AG04449 (cell line): ENCODE measurements around the gene CIZ1.
A peak's percentile ranks its signal among the peaks of the same experiment; 100 is the strongest.

Source experiments
- CTCF ChIA-PET: fragments of 350-600 bp; formaldehyde crosslinking; extraction: SDS; loops from one replicate; lab custom pipeline; 2021; ENCODE audit warnings: antibody characterized with exemption; lab: Yijun Ruan, JAX
- POLR2A ChIA-PET: fragments of 400-600, 350-600 bp; formaldehyde crosslinking; extraction: SDS; loops from one replicate; lab custom pipeline; 2020; ENCODE audit warnings: antibody characterized with exemption, inconsistent platforms; lab: Yijun Ruan, JAX
- DNase-seq: peaks from one replicate; pipeline ENCODE4 v3.0.0-alpha.2; 2010; ENCODE audit warnings: low read depth, low spot score
- H3K4me3 ChIP-seq: 2 replicates; pipeline ENCODE4 v1.5.1; 2011; ENCODE audit warnings: low read depth, mild to moderate bottlenecking, control low read depth, low read length
- TF ChIP-seq, protein P1 (sequence below): IDR thresholded peaks from one replicate; pipeline ENCODE4 v1.5.1; 2011; ENCODE audit warnings: mild to moderate bottlenecking, moderate library complexity, low read length, control low read depth, inconsistent platforms; ENCODE audit not compliant: insufficient read depth; ENCODE audit errors: missing control alignments

CIZ1 gene

DNA sequence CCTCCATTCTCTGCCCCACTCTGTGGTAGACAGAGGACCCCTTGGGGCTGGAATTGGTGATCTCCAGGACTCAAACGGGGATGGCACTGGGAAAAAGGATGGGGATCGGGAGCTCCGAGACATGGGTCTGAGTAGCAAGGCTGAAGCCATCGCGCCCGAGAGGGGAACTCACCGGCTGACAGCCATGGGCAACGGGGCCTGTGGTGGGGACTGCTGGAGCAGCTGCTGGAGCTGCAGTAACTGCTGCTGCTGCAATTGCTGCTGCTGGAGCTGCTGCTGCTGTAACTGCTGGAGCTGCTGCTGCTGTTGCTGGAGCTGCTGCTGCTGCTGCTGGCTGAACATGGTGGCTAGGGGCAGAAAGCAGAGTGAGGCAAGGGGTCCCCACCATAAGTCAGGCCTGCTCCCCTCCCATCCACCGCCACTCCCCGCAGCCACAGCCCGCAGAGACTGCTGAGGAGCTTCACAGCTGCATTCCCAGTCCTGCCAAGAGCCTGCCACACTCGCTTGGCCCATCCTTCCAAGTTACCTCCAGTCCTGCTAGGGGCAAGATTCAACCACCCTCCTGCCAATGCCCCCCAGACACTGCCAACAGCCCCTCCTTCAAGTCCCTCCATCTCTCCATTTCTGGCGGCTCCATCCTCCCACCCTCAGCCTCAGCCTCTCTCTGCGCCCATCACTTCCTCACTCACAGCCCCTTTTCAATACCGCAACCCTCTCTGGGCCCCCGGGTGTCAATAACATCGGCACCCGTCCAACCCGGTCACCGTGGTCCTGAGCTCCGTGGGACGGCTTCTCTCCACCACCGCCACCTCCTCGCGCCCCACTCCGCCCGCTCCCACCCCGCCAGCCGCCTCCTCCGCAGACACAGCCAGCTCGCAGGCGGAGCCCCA, 611 bp downstream of the CIZ1 start:
- TF ChIP-seq, protein P1, sequence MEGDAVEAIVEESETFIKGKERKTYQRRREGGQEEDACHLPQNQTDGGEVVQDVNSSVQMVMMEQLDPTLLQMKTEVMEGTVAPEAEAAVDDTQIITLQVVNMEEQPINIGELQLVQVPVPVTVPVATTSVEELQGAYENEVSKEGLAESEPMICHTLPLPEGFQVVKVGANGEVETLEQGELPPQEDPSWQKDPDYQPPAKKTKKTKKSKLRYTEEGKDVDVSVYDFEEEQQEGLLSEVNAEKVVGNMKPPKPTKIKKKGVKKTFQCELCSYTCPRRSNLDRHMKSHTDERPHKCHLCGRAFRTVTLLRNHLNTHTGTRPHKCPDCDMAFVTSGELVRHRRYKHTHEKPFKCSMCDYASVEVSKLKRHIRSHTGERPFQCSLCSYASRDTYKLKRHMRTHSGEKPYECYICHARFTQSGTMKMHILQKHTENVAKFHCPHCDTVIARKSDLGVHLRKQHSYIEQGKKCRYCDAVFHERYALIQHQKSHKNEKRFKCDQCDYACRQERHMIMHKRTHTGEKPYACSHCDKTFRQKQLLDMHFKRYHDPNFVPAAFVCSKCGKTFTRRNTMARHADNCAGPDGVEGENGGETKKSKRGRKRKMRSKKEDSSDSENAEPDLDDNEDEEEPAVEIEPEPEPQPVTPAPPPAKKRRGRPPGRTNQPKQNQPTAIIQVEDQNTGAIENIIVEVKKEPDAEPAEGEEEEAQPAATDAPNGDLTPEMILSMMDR, result no peak
- POLR2A ChIA-PET, result interaction anchor here (0.7 to 1.0 kb wide), 2 partner anchors 26 to 54 kb away, joined by 3 read pairs; no protein-coding TSS in a partner anchor
- CTCF ChIA-PET, result interaction anchor here (0.9 to 3.5 kb wide), 15 partner anchors 8 to 151 kb away, joined by 3 to 33 read pairs (median 5); partner anchors contain the start of gene DNM1
- peak overlapping the region; percentile 82 for H3K4me3 ChIP-seq
- no peak for DNase-seq

DNA sequence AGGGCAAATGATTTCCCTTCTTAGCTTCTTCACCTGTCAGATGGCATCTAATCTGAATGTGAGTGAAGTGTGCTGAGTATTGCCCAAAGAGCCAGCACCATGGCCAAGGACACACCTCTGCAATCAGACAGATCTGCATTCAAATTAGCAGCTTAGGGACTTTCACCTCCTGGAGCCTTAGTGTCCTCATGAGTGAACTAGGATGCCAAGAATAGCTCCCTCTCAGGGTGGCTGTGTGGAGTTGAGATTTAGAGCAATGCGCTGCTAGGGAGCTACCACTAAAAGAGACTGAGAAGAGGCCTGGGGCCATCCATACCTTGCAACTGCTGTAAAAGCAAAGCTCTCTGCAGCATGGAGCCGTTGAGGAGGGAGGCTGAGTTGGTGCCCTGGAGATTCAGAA, 1.4 kb downstream of the CIZ1 start:
- TF ChIP-seq, protein P1, result no peak
- ChIA-PET CTCF (interaction anchor here (1.2 to 3.5 kb wide), 11 partner anchors 7 to 57 kb away, joined by 3 to 33 read pairs (median 7); partner anchors contain the start of gene DNM1), POLR2A (interaction anchor here (1.0 kb wide), 1 partner anchor 53 kb away, joined by 3 read pairs; no protein-coding TSS in a partner anchor)
- no peak for DNase-seq
- H3K4me3 ChIP-seq, result peak overlapping the region; percentile 20

DNA sequence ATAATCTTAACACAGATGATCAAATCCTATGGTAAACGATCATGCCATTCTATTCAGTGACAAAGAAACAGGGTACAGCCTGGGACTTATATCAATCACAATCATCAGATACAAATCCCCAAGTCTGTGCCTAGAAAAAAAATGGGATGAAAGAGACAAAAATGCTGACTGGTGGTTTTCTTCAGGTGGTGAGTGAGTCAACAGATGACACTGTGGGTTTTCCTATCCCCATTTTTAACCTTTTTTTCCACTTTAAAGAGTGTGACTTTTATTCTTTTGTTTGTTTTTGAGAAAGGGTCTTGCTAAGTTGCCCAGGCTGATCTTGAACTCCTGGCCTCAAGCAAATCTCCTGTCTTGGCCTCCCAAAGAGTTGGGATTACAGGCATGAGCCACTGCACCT, 3.2 kb downstream of the CIZ1 start:
- CTCF ChIA-PET, result interaction anchor here (0.7 to 1.7 kb wide), 6 partner anchors 8 to 27 kb away, joined by 3 to 7 read pairs (median 5); partner anchors contain the start of gene DNM1
- H3K4me3 ChIP-seq, result no peak overlapping the region
- POLR2A ChIA-PET, result no interaction called here
- DNase-seq, result no peak
- TF ChIP-seq, protein P1, result no peak

DNA sequence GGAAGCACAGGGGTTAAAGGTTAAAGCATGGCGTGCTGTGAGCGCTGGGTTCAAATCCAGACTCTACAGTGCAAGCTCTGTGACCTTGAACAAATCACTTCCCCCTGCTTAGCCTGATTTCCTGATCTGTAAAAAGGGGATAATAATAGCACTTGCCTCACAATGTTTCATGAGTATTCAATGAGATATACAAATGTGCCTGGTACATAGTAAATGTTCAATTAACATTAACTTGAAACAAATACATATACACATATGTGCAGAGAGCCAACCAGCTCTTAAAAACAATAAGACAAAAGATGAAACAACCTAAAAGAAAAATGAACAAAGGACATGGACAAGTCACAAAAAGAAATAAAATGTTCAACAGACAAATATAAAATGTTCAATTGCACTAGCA, 4.0 kb downstream of the CIZ1 start:
- H3K4me3 ChIP-seq, result no peak overlapping the region
- TF ChIP-seq, protein P1, result no peak
- POLR2A ChIA-PET, result no interaction called here
- no peak for DNase-seq
- CTCF ChIA-PET, result interaction anchor here (0.7 to 1.8 kb wide), 9 partner anchors 9 to 63 kb away, joined by 3 to 7 read pairs (median 5); partner anchors contain the start of gene DNM1

DNA sequence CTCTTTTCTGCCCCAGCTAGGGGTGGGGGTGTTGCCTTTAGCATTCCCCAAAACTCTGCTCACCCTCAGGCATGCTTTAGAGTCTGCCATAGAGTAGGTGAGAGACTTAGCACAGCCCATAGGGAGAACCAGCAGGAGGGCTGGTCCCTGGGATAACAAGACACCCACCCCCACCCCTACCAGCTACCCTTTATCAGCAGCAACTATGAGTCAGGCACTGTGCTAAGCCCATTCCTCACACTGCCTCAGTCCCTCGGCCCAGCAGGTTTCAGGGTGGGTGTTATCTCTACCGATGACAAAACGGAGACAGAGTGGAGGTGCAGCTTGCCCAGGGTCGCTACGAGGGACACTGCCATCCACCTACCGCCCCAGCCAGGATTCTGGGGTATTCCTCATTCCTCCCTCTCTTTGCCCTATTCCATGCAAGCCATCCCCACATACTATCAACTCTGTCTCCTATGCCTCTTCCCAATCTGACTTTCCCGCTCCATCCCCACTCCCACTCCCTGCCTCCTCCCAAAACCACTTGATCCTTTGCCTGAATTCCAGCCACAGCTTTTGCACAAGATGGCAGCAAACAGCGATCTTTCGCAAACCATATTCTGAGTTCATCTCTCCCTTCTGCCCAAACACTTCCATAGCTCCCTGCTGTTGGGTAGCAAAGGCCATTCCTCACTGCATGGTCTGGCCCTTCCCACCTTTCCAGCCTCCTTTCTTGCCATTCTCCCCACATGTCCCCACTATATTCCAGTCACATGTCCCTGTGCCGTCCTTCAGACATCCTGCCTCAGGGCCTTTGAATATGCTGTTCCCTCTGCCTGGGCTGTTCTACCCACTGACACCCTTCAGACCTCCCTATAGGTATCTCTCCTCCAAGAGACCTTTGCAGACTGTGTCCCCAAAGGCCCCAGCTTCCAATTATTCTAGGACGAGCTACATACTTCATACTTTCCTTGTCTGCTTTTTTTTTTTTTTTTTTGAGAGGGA, 5.1 kb downstream of the CIZ1 start:
- TF ChIP-seq, protein P1, result no peak
- no peak for DNase-seq
- H3K4me3 ChIP-seq, result no peak overlapping the region
- POLR2A ChIA-PET, result no interaction called here
- CTCF ChIA-PET, result interaction anchor here (1.1 to 1.8 kb wide), 6 partner anchors 9 to 62 kb away, joined by 3 to 5 read pairs (median 4); no protein-coding TSS in a partner anchor
